Mesenchymal stem cell (in vitro differentiated cells and primary cell): Measurements from ENCODE around the gene RIPOR2.
A peak's percentile ranks its signal among the peaks of the same experiment; 100 is the strongest.

Experiments
- DNase-seq: peaks from one replicate; pipeline ENCODE4 v3.0.0-alpha.2; 2013
- H2AFZ ChIP-seq: one replicate; pipeline ENCODE4 v1.6.1; 2013; ENCODE audit warnings: low read depth, mild to moderate bottlenecking, control low read depth, inconsistent platforms, low read length, moderate library complexity
- H2AK5ac ChIP-seq: 2 replicates; pipeline ENCODE4 v1.6.1; 2013; ENCODE audit warnings: low read length, moderate library complexity, mild to moderate bottlenecking, inconsistent platforms; ENCODE audit not compliant: severe bottlenecking
- H2BK120ac ChIP-seq: one replicate; pipeline ENCODE4 v1.6.1; 2013; ENCODE audit warnings: low read depth, mild to moderate bottlenecking, inconsistent platforms, low read length, moderate library complexity
- H2BK12ac ChIP-seq, 2 experiments: one replicate each; pipeline ENCODE4 v1.6.1; 2013; ENCODE audit warnings: inconsistent platforms in 2 of 2, low read length in 2 of 2, mild to moderate bottlenecking in 2 of 2, moderate library complexity in 2 of 2, control low read depth in 1 of 2
- H2BK15ac ChIP-seq: one replicate; pipeline ENCODE4 v1.6.1; 2013; ENCODE audit warnings: mild to moderate bottlenecking, low read depth, inconsistent platforms; ENCODE audit not compliant: poor library complexity, severe bottlenecking
- H2BK5ac ChIP-seq: 2 replicates; pipeline ENCODE4 v1.6.1; 2013; ENCODE audit warnings: low read depth, mild to moderate bottlenecking, low read length, control low read depth, inconsistent platforms; ENCODE audit not compliant: poor library complexity, severe bottlenecking
- H3K14ac ChIP-seq, 2 experiments: one replicate each; pipeline ENCODE4 v1.6.1; 2013; ENCODE audit warnings: inconsistent platforms in 2 of 2, low read length in 2 of 2, control low read depth in 1 of 2, mild to moderate bottlenecking in 1 of 2, moderate library complexity in 1 of 2
- H3K18ac ChIP-seq, 2 experiments: one replicate each; pipeline ENCODE4 v1.6.1; 2013; ENCODE audit warnings: inconsistent platforms in 2 of 2, low read length in 2 of 2, control low read depth in 1 of 2, low read depth in 1 of 2, mild to moderate bottlenecking in 1 of 2
- H3K23ac ChIP-seq, 2 experiments: one replicate each; pipeline ENCODE4 v1.6.1; 2013; ENCODE audit warnings: inconsistent platforms in 2 of 2, low read length in 2 of 2, mild to moderate bottlenecking in 2 of 2, moderate library complexity in 2 of 2, control low read depth in 1 of 2
- H3K27ac ChIP-seq: 2 replicates; pipeline ENCODE4 v1.5.1; 2013; ENCODE audit warnings: mild to moderate bottlenecking, moderate library complexity, low read length, control low read depth, inconsistent platforms; ENCODE audit not compliant: poor library complexity, severe bottlenecking
- H3K27me3 ChIP-seq, 2 experiments: 2 replicates each; pipeline versions ENCODE4 v1.6.1 to v1.7.0; 2013; ENCODE audit warnings: low read length in 2 of 2, mild to moderate bottlenecking in 2 of 2, moderate library complexity in 2 of 2, control low read depth in 1 of 2, inconsistent platforms in 1 of 2; ENCODE audit not compliant: control insufficient read depth in 1 of 2, insufficient read depth in 1 of 2
- H3K36me3 ChIP-seq, 2 experiments: 2 replicates each; pipeline versions ENCODE4 v1.6.1 to v1.7.0; 2013; ENCODE audit warnings: low read length in 2 of 2, control low read depth in 1 of 2, inconsistent platforms in 1 of 2, low read depth in 1 of 2, mild to moderate bottlenecking in 1 of 2; ENCODE audit not compliant: insufficient read depth in 2 of 2, control insufficient read depth in 1 of 2
- H3K4ac ChIP-seq, 2 experiments: one replicate each; pipeline ENCODE4 v1.6.1; 2013; ENCODE audit warnings: inconsistent platforms in 2 of 2, low read length in 2 of 2, mild to moderate bottlenecking in 2 of 2, moderate library complexity in 2 of 2, control low read depth in 1 of 2, low read depth in 1 of 2
- H3K4me1 ChIP-seq: 2 replicates; pipeline ENCODE4 v1.6.1; 2013; ENCODE audit warnings: low read depth, low read length, control low read depth; ENCODE audit not compliant: control insufficient read depth, insufficient read depth
- H3K4me2 ChIP-seq: 2 replicates; pipeline ENCODE4 v1.6.1; 2013; ENCODE audit warnings: low read length, mild to moderate bottlenecking, inconsistent platforms; ENCODE audit not compliant: poor library complexity, severe bottlenecking
- H3K4me3 ChIP-seq, 2 experiments: 2 replicates each; pipeline versions ENCODE4 v1.5.1 to v1.7.0; 2013; ENCODE audit warnings: low read length in 2 of 2, mild to moderate bottlenecking in 2 of 2, control low read depth in 1 of 2, low read depth in 1 of 2; ENCODE audit not compliant: insufficient read depth in 1 of 2
- H3K79me1 ChIP-seq: replicated peaks from 2 replicates; pipeline ENCODE4 v1.6.1; 2013; ENCODE audit warnings: mild to moderate bottlenecking, control low read depth, low read length, inconsistent platforms; ENCODE audit not compliant: poor library complexity, severe bottlenecking
- H3K9ac ChIP-seq: 2 replicates; pipeline ENCODE4 v1.7.0; 2013; ENCODE audit warnings: mild to moderate bottlenecking, low read length, moderate library complexity
- H3K9me3 ChIP-seq: 2 replicates; pipeline ENCODE4 v1.7.0; 2013; ENCODE audit warnings: mild to moderate bottlenecking, low read length; ENCODE audit not compliant: control insufficient read depth
- H4K8ac ChIP-seq: one replicate; pipeline ENCODE4 v1.6.1; 2013; ENCODE audit warnings: inconsistent platforms, mild to moderate bottlenecking, low read length, moderate library complexity
- H4K91ac ChIP-seq: one replicate; pipeline ENCODE4 v1.6.1; 2013; ENCODE audit warnings: mild to moderate bottlenecking, low read length, inconsistent platforms
- WGBS: methylation state at CpG from one replicate; pipeline ENCODE4 v1.1.7; 2013; ENCODE audit warnings: mixed read lengths; 5-methylcytosine and 5-hydroxymethylcytosine counted together

Gene RIPOR2

DNA sequence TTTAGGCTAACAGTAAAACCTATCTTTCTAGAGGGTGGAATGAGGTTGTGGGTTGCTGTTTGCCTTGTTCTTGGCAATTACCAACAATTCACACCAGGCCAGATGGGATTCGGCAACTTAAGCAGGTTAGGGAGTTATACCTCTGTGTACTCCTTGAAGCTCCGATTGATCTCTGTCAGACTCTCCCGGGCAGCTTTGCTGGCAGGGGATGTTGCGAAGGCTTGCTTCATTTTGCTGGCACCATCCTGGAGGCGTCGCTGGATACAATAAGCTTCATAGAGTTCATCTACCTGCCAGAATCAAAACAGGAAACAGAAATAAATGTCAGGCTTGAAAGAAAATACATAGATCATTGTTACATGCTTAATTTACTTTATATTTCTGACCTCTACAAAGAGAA lies 70.6 kb downstream of the RIPOR2 start:
- H3K9ac ChIP-seq = no peak overlapping the region
- no peaks in the 10 kb centered on the region for H3K9me3 ChIP-seq
- H4K91ac ChIP-seq = no peak overlapping the region
- no peak for DNase-seq
- no peak overlapping the region for H2AFZ ChIP-seq
- H3K4me2 ChIP-seq = no peak overlapping the region
- H2BK5ac ChIP-seq = no peak overlapping the region
- no peak overlapping the region for H3K18ac ChIP-seq
- H3K27me3 ChIP-seq = peaks cover 0 to 8% of the 10 kb centered on the region in 2 experiments
- no peak overlapping the region for H3K23ac ChIP-seq
- peaks cover 0 to 64% of the 10 kb centered on the region in 2 experiments for H3K36me3 ChIP-seq
- H3K4me1 ChIP-seq = no peaks in the 10 kb centered on the region
- H3K4ac ChIP-seq = no peak overlapping the region
- H3K27ac ChIP-seq = no peak overlapping the region
- H3K4me3 ChIP-seq = no peak overlapping the region
- no peak overlapping the region for H2AK5ac ChIP-seq
- H2BK15ac ChIP-seq = no peak overlapping the region
- H2BK120ac ChIP-seq = no peak overlapping the region
- 89% methylated on average over 4 of the region's 6 CpGs for WGBS
- no peak overlapping the region for H2BK12ac ChIP-seq
- H3K79me1 ChIP-seq = no peaks in the 10 kb centered on the region
- no peak overlapping the region for H3K14ac ChIP-seq
- no peak overlapping the region for H4K8ac ChIP-seq

GRCh38 chr6:24864343-24864742 lies 71.4 kb downstream of the RIPOR2 start:
- H3K27ac ChIP-seq = no peak overlapping the region
- no peak overlapping the region for H3K18ac ChIP-seq
- no peak overlapping the region for H3K14ac ChIP-seq
- no peak overlapping the region for H2AFZ ChIP-seq
- H2BK15ac ChIP-seq = no peak overlapping the region
- no peak overlapping the region for H3K9ac ChIP-seq
- H3K4ac ChIP-seq = no peak overlapping the region
- DNase-seq = peak; percentile 17
- H2BK120ac ChIP-seq = no peak overlapping the region
- no peaks in the 10 kb centered on the region for H3K9me3 ChIP-seq
- WGBS = 75% methylated on average over 1 of the region's 1 CpG
- H3K4me3 ChIP-seq = no peak overlapping the region
- H3K79me1 ChIP-seq = no peaks in the 10 kb centered on the region
- peaks cover 0 to 14% of the 10 kb centered on the region in 2 experiments for H3K27me3 ChIP-seq
- H2BK12ac ChIP-seq = no peak overlapping the region
- no peak overlapping the region for H4K8ac ChIP-seq
- H3K36me3 ChIP-seq = peaks cover 0 to 72% of the 10 kb centered on the region in 2 experiments
- no peaks in the 10 kb centered on the region for H3K4me1 ChIP-seq
- H3K23ac ChIP-seq = no peak overlapping the region
- H4K91ac ChIP-seq = no peak overlapping the region
- no peak overlapping the region for H3K4me2 ChIP-seq
- no peak overlapping the region for H2AK5ac ChIP-seq
- no peak overlapping the region for H2BK5ac ChIP-seq

- Histone ChIP-seq H4K91ac (no peak overlapping the region), H2BK12ac (no peak overlapping the region), H4K8ac (no peak overlapping the region), H2AK5ac (no peak overlapping the region), H3K4ac (no peak overlapping the region), H3K4me2 (no peak overlapping the region), H2BK120ac (no peak overlapping the region), H3K79me1 (no peaks in the 10 kb centered on the region), H3K36me3 (peaks cover 0 to 62% of the 10 kb centered on the region in 2 experiments), H3K27ac (no peak overlapping the region), H2BK5ac (no peak overlapping the region), H3K4me3 (no peak overlapping the region), H2AFZ (no peak overlapping the region), H3K9me3 (no peaks in the 10 kb centered on the region), H3K27me3 (peaks cover 0 to 34% of the 10 kb centered on the region in 2 experiments), H3K14ac (no peak overlapping the region), H2BK15ac (no peak overlapping the region), H3K4me1 (no peaks in the 10 kb centered on the region), H3K23ac (no peak overlapping the region), H3K9ac (no peak overlapping the region), H3K18ac (no peak overlapping the region)
- DNase-seq = no peak
- WGBS = 91% methylated on average over 1 of the region's 2 CpGs
Measured at GRCh38 chr6:24861934-24862333, 73.8 kb downstream of the RIPOR2 start.

DNA sequence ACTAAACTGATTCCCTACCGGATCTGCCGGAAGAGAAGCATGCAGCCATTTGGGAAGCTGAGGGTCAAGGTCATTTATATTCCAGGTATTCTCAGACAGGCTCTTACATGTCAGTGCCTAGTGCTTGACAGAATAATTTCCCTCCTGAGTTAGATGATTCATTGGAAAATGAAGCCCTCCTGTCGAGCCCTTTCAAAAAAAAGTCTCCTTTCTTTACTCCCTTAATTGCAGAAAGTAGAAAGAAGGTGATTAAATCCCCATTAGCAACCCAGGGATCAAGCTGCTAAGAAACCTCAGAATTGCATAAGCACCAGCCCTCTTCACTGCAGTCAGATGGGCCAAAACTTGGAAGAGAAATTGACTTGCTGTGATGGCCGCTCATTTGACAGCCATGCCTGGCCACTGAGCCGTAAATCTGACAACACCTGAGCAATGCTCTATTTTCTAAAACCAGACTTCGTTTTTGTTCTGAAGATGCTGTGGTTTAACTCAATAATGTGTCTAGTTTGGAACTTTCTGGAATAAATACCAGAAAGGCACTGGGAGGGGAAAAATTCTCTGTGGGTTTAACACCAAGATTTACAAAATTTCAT lies 76.1 kb downstream of the RIPOR2 start:
- H2BK12ac ChIP-seq = no peak overlapping the region
- H3K9me3 ChIP-seq = no peaks in the 10 kb centered on the region
- H3K79me1 ChIP-seq = no peaks in the 10 kb centered on the region
- no peak for DNase-seq
- peaks cover 0 to 36% of the 10 kb centered on the region in 2 experiments for H3K27me3 ChIP-seq
- no peak overlapping the region for H2BK5ac ChIP-seq
- no peak overlapping the region for H4K91ac ChIP-seq
- 100% methylated on average over 5 of the region's 6 CpGs for WGBS
- no peak overlapping the region for H3K27ac ChIP-seq
- H2BK120ac ChIP-seq = no peak overlapping the region
- H3K14ac ChIP-seq = no peak overlapping the region
- H2BK15ac ChIP-seq = no peak overlapping the region
- no peak overlapping the region for H3K4me2 ChIP-seq
- H3K4ac ChIP-seq = no peak overlapping the region
- H2AK5ac ChIP-seq = no peak overlapping the region
- no peak overlapping the region for H3K23ac ChIP-seq
- H3K36me3 ChIP-seq = peaks cover 0 to 54% of the 10 kb centered on the region in 2 experiments
- H3K9ac ChIP-seq = no peak overlapping the region
- peaks cover 3% of the 10 kb centered on the region for H3K4me1 ChIP-seq
- no peak overlapping the region for H2AFZ ChIP-seq
- H3K18ac ChIP-seq = no peak overlapping the region
- H4K8ac ChIP-seq = no peak overlapping the region
- H3K4me3 ChIP-seq = no peak overlapping the region
